Activated CD8-positive, alpha-beta T cell treated with anti-CD3 and anti-CD28 coated beads for 36 hours (primary cell): Measurements from ENCODE around the gene ELL2. TPM values are rescaled to one million over a fixed set of nuclear protein-coding genes. Genes with fewer than 3 reads are reported as not detected.

Experiments
- ATAC-seq: fragments of 200-7000 bp; cut with Tn5 transposase; one replicate; pipeline ENCODE4 v1.10.0; 2021; ENCODE audit warnings: mild to moderate bottlenecking, moderate library complexity
- CTCF ChIA-PET: fragments of 350-600 bp; sonication (Branson Sonifier 250); formaldehyde crosslinking; loops from one replicate; lab custom pipeline; 2021; ENCODE audit warnings: antibody characterized with exemption; lab: Charles Lee
- POLR2A ChIA-PET: fragments of 350-600 bp; sonication (Branson Sonifier 250); formaldehyde crosslinking; loops from one replicate; lab custom pipeline; 2021; ENCODE audit warnings: antibody characterized with exemption; lab: Charles Lee
- DNase-seq: peaks from one replicate; pipeline ENCODE4 v3.0.0-alpha.2; 2020
- H3K27ac Mint-ChIP-seq: one replicate; pipeline ENCODE4 v1.8.0; 2021; ENCODE audit warnings: mild to moderate bottlenecking, mixed read lengths
- H3K27me3 Mint-ChIP-seq: one replicate; pipeline ENCODE4 v1.8.0; 2021; ENCODE audit warnings: mixed read lengths
- H3K36me3 Mint-ChIP-seq: one replicate; pipeline ENCODE4 v1.8.0; 2021; ENCODE audit warnings: low read depth, mixed read lengths
- H3K4me1 Mint-ChIP-seq: one replicate; pipeline ENCODE4 v1.8.0; 2021; ENCODE audit warnings: low read depth, mixed read lengths
- H3K4me3 Mint-ChIP-seq: one replicate; pipeline ENCODE4 v1.8.0; 2021; ENCODE audit warnings: mild to moderate bottlenecking, moderate library complexity, mixed read lengths
- H3K9me3 Mint-ChIP-seq: one replicate; pipeline ENCODE4 v1.8.0; 2021; ENCODE audit warnings: mixed read lengths
- intact Hi-C: fragments of 100-400 bp; cut with micrococcal nuclease; formaldehyde crosslinking; loops from one replicate; pipeline ENCODE4 v1.10.0; 2022
- total RNA-seq, 2 experiments: library from RNA; stranded (reverse); gene quantifications; one replicate each; pipeline ENCODE4 v1.2.3, GENCODE V29; 2021
- TF ChIP-seq, protein P1 (sequence below): fragments of 200-600 bp; IDR thresholded peaks from one replicate; pipeline ENCODE4 v1.8.0; 2022; ENCODE audit warnings: antibody characterized with exemption, mild to moderate bottlenecking

Gene ELL2
- total RNA-seq, 2 experiments from 2014 or later: 39.7 to 46.3 TPM

DNA sequence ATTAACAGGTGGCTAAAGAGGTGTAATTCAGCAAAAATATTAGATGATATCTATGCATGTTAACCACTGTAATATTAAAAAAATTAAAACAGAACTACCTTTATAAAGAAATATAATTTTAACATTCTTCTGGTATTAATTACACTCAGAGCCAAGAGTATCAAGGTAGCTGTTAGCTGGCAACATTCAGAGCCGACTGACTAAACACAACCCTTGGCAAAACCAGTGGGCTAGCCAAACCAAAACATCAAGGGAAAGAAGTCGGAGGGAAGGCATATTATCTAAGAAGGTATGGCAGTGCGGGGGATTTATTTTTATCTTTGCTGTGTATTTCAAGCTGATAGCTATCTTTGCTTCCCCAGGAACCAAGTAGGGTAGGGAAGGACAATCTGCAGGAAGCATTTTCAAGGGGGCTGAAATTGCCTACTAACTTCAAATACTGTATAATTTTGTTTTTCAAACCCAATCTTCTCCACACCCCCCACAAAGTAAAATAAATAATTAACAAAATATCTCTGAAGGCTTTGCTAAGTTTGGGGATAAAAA lies 24.0 kb downstream of the ELL2 start:
- intact Hi-C loops: no loop called here
- TF ChIP-seq, protein P1, sequence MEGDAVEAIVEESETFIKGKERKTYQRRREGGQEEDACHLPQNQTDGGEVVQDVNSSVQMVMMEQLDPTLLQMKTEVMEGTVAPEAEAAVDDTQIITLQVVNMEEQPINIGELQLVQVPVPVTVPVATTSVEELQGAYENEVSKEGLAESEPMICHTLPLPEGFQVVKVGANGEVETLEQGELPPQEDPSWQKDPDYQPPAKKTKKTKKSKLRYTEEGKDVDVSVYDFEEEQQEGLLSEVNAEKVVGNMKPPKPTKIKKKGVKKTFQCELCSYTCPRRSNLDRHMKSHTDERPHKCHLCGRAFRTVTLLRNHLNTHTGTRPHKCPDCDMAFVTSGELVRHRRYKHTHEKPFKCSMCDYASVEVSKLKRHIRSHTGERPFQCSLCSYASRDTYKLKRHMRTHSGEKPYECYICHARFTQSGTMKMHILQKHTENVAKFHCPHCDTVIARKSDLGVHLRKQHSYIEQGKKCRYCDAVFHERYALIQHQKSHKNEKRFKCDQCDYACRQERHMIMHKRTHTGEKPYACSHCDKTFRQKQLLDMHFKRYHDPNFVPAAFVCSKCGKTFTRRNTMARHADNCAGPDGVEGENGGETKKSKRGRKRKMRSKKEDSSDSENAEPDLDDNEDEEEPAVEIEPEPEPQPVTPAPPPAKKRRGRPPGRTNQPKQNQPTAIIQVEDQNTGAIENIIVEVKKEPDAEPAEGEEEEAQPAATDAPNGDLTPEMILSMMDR: no peak
- peaks cover 19% of the 10 kb centered on the region for H3K4me1 Mint-ChIP-seq
- ChIA-PET CTCF (interaction anchor here (1.6 kb wide), 1 partner anchor 12 kb away, joined by 4 read pairs; no protein-coding TSS in a partner anchor), POLR2A (interaction anchor here (0.9 to 1.2 kb wide), 3 partner anchors 10 to 121 kb away, joined by 3 to 4 read pairs (median 3); no protein-coding TSS in a partner anchor)
- no peaks in the 10 kb centered on the region for H3K9me3 Mint-ChIP-seq
- H3K27me3 Mint-ChIP-seq: no peaks in the 10 kb centered on the region
- DNase-seq (no peak), ATAC-seq (no peak)
- H3K27ac Mint-ChIP-seq: no peak overlapping the region
- H3K4me3 Mint-ChIP-seq: no peak overlapping the region
- H3K36me3 Mint-ChIP-seq: peaks cover 12% of the 10 kb centered on the region

DNA sequence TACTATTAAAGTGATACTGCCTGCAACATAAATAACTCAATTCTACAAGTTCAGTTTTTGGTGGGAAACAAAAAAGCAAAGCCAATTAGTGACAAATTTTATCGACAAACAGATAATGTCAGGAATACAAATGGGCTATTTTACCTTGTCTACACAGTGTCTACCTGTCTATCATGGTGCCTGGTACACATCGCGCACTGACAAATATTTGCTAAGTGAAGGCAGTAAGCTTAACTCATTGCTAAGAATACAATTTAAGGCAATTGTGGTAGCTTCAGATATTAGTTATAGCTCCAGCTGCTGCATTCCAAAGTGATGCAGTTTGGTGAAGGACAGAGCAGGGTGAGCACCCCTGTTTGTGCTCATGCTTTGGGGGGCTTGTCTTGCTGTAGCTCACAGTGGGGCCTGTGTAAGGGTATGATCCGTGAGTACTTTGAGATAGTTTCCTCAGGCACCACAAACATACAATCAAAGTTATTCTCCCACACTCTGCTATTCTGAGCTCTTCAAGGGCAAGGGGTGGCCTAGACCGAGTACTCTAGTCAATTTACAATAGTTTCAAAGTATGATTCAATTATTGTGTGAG lies 24.7 kb downstream of the ELL2 start:
- no peak for ATAC-seq
- no peak overlapping the region for H3K4me3 Mint-ChIP-seq
- no peak for DNase-seq
- H3K27me3 Mint-ChIP-seq: no peaks in the 10 kb centered on the region
- H3K4me1 Mint-ChIP-seq: peaks cover 19% of the 10 kb centered on the region
- ChIA-PET CTCF (interaction anchor here (1.3 to 1.6 kb wide), 2 partner anchors 12 to 63 kb away, joined by 3 to 4 read pairs; no protein-coding TSS in a partner anchor), POLR2A (interaction anchor here (0.9 to 1.2 kb wide), 3 partner anchors 9 to 120 kb away, joined by 3 to 4 read pairs (median 3); no protein-coding TSS in a partner anchor)
- H3K9me3 Mint-ChIP-seq: no peaks in the 10 kb centered on the region
- peaks cover 12% of the 10 kb centered on the region for H3K36me3 Mint-ChIP-seq
- intact Hi-C loops: no loop called here
- H3K27ac Mint-ChIP-seq: no peak overlapping the region
- TF ChIP-seq, protein P1: no peak

DNA sequence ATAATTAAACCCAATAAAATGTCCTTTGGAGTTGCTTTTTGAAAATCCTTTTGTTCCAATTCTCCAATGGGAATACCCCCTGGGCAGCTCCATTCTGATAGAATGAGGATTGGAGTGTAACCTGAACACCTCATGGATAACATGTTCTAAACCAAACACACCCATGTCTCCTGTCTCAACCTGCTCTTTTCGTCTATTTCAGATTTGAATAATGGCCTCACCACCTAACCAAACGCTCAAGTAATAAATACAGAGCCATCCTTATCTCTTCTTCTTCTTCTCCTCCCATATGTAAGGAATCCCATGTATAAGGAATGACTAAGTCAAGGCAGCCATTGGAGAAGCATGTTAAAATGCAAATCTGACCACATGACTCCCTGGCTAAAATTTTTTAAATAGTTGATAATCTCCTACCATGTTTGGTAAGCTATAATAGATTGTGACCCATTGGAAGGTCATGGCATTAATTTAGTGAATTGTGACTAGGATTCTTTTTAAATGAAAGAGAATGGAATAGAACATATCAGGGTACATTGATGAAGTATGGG lies 26.0 kb downstream of the ELL2 start:
- TF ChIP-seq, protein P1: no peak
- ATAC-seq (no peak), DNase-seq (no peak)
- H3K27me3 Mint-ChIP-seq: no peaks in the 10 kb centered on the region
- no peaks in the 10 kb centered on the region for H3K9me3 Mint-ChIP-seq
- POLR2A ChIA-PET: no interaction called here
- peaks cover 13% of the 10 kb centered on the region for H3K36me3 Mint-ChIP-seq
- intact Hi-C loops: no loop called here
- H3K4me1 Mint-ChIP-seq: peaks cover 19% of the 10 kb centered on the region
- CTCF ChIA-PET: interaction anchor here (0.9 to 1.3 kb wide), 3 partner anchors 11 to 400 kb away, joined by 3 to 4 read pairs (median 3); no protein-coding TSS in a partner anchor
- H3K27ac Mint-ChIP-seq: no peak overlapping the region
- no peak overlapping the region for H3K4me3 Mint-ChIP-seq

DNA sequence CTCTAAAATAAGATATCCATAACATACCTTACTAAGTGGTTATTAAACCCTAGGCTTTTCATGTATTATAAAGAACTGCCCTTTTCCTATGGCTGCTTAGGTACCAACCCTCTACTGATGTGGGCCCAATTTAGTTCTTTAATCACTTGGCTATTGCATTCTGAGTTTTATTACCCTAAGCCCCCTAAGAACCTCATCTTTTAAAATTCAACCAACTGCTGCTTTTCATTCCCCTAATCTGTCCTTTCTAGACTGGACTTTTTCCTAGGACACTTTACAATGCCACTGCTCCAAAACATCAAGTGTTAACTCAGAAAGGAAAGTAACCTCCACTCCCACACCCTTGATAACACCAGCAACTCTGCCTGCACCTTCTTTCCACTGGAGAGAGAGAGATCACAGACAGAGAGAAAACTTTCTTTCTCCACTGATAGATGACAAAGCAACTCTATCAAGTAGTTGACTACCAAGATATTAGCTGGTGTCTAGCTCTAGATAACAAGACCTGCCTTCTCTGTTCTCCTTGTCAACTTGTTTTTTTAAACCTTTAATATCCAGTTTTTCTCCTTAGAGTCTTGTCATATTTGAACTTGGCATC lies 27.3 kb downstream of the ELL2 start:
- Mint-ChIP-seq H3K4me1 (peaks cover 19% of the 10 kb centered on the region), H3K27me3 (no peaks in the 10 kb centered on the region), H3K27ac (no peak overlapping the region), H3K36me3 (peaks cover 13% of the 10 kb centered on the region), H3K9me3 (no peaks in the 10 kb centered on the region), H3K4me3 (no peak overlapping the region)
- POLR2A ChIA-PET: interaction anchor here (0.6 kb wide), 1 partner anchor 53 kb away, joined by 3 read pairs; no protein-coding TSS in a partner anchor
- intact Hi-C loops: no loop called here
- DNase-seq: no peak
- TF ChIP-seq, protein P1: no peak
- peak; percentile 47 for ATAC-seq
- CTCF ChIA-PET: interaction anchor here (1.3 kb wide), 1 partner anchor 12 kb away, joined by 3 read pairs; no protein-coding TSS in a partner anchor
